ENCODE measurements around the gene NLRC4. TPM values are rescaled to one million over a fixed set of nuclear protein-coding genes. Genes with fewer than 3 reads are reported as not detected.

Gene NLRC4
- total RNA-seq, 1 experiment from 2014 or later, result not detected

DNA sequence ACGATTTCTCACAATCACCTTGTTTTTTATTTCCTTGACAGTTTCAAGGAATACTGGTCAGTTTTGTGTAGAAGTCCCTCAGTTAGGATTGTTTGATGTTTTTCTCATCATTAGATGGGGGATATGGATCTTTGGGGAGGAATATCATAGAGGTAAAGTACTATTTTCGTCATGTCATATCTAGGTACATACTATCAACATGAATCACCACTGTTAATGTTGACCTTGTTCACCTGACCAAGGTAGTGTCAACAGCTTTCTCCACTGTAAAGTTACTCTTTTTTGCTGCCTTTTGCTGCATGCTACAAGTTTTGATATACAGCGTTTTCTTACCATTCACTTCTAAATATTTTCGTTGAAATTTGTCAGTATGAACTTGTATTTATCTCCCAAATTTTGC, 32.7 kb downstream of the NLRC4 start:
- no peak overlapping the region for H3K9ac ChIP-seq (ENCODE audit: extremely low read depth, insufficient read length, low read length)
- H4K8ac ChIP-seq (replicated peaks; ENCODE audit: insufficient read length, low read depth, low read length), result no peak overlapping the region
- H3K23me2 ChIP-seq (ENCODE audit: insufficient read length, low read depth, low read length, poor library complexity, severe bottlenecking), result no peaks in the 10 kb centered on the region
- H3K18ac ChIP-seq (ENCODE audit: insufficient read length, low read depth, low read length), result no peak overlapping the region
- no peak overlapping the region for H3K4me3 Mint-ChIP-seq
- H3K9me3 ChIP-seq (ENCODE audit: control insufficient read depth, low read depth, low read length), result no peaks in the 10 kb centered on the region
- no peak overlapping the region for H4K5ac ChIP-seq (ENCODE audit: insufficient read length, low read depth, low read length)
- H3K56ac ChIP-seq (ENCODE audit: insufficient read length, low read depth, low read length), result no peak overlapping the region
- H2BK120ac ChIP-seq (ENCODE audit: low read depth, low read length, poor library complexity, severe bottlenecking), result no peak overlapping the region
- no CpG with 5 or more reads among the region's 4 CpGs for WGBS (ENCODE audit: extremely low coverage, insufficient read length, low lambda C conversion rate)
- no peak for DNase-seq
- no peaks in the 10 kb centered on the region for H3K9me3 Mint-ChIP-seq
- H3K27me3 ChIP-seq (ENCODE audit: insufficient read depth, low read length), result no peaks in the 10 kb centered on the region
- H2BK5ac ChIP-seq (ENCODE audit: insufficient read length, low read length), result no peak overlapping the region
- H3K4me2 ChIP-seq (ENCODE audit: insufficient read depth, insufficient read length, low read length), result no peak overlapping the region
- no peaks in the 10 kb centered on the region for H4K20me1 ChIP-seq (ENCODE audit: control insufficient read depth, insufficient read depth, insufficient read length)
- H3K27ac Mint-ChIP-seq, result no peak overlapping the region
- no peak overlapping the region for H2BK20ac ChIP-seq (ENCODE audit: low read depth, low read length, poor library complexity, severe bottlenecking)
- H4K91ac ChIP-seq (ENCODE audit: insufficient read length, low read depth, low read length), result no peak overlapping the region
- H3K4me1 ChIP-seq (ENCODE audit: insufficient read depth, low read length), result no peaks in the 10 kb centered on the region
- H3K36me3 Mint-ChIP-seq (ENCODE audit: insufficient read depth in 1 of 3, low read depth in 3 of 3), result peaks cover 0 to 5% (median 0%) of the 10 kb centered on the region in 3 experiments; a peak in 2 of 7 replicates
- H2BK12ac ChIP-seq (ENCODE audit: insufficient read length, low read depth, low read length), result no peak overlapping the region
- peaks cover 0 to 10% of the 10 kb centered on the region in 2 experiments; a peak in 3 of 4 replicates for H3K4me1 Mint-ChIP-seq
- TF ChIP-seq, protein P1, sequence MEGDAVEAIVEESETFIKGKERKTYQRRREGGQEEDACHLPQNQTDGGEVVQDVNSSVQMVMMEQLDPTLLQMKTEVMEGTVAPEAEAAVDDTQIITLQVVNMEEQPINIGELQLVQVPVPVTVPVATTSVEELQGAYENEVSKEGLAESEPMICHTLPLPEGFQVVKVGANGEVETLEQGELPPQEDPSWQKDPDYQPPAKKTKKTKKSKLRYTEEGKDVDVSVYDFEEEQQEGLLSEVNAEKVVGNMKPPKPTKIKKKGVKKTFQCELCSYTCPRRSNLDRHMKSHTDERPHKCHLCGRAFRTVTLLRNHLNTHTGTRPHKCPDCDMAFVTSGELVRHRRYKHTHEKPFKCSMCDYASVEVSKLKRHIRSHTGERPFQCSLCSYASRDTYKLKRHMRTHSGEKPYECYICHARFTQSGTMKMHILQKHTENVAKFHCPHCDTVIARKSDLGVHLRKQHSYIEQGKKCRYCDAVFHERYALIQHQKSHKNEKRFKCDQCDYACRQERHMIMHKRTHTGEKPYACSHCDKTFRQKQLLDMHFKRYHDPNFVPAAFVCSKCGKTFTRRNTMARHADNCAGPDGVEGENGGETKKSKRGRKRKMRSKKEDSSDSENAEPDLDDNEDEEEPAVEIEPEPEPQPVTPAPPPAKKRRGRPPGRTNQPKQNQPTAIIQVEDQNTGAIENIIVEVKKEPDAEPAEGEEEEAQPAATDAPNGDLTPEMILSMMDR (conservative IDR thresholded peaks at IDR 0.05), result no peak
- no peak overlapping the region for H2AFZ ChIP-seq (ENCODE audit: low read length)
- no peaks in the 10 kb centered on the region for H3K79me2 ChIP-seq (ENCODE audit: insufficient read depth, low read length)
- H3T11ph ChIP-seq (ENCODE audit: low read length), result no peak overlapping the region
- no peaks in the 10 kb centered on the region for H3K27me3 Mint-ChIP-seq (ENCODE audit: low read depth)
- H3K27ac ChIP-seq (ENCODE audit: insufficient read length, low read depth, low read length), result no peak overlapping the region
- H3K14ac ChIP-seq (ENCODE audit: insufficient read depth, low read length), result no peak overlapping the region
- H3K23ac ChIP-seq (ENCODE audit: insufficient read length, low read depth, low read length), result no peak overlapping the region
- no peak overlapping the region for H2AK5ac ChIP-seq (ENCODE audit: insufficient read length, low read length)
- no peak overlapping the region for H2BK15ac ChIP-seq (ENCODE audit: low read depth, low read length)
- H3K79me1 ChIP-seq (ENCODE audit: insufficient read depth, low read depth, low read length, poor library complexity, severe bottlenecking), result no peaks in the 10 kb centered on the region
- H3K4ac ChIP-seq (ENCODE audit: low read depth, low read length), result no peak overlapping the region

Measured in H9 (cell line).